Nephron (organoid): ENCODE data around the gene TBCD.

Experiments
- H3K27ac Mint-ChIP-seq, 3 experiments: 2 replicates each; pipeline ENCODE4 v1.8.0; 2020; ENCODE audit warnings: mixed read lengths in 3 of 3, mild to moderate bottlenecking in 2 of 3, moderate library complexity in 1 of 3
- H3K27me3 Mint-ChIP-seq: 2 replicates; pipeline ENCODE4 v1.8.0; 2021; ENCODE audit warnings: low read depth, mild to moderate bottlenecking, moderate library complexity, mixed read lengths
- H3K36me3 Mint-ChIP-seq: 2 replicates; pipeline ENCODE4 v1.8.0; 2020; ENCODE audit warnings: low read depth, mixed read lengths
- H3K4me1 Mint-ChIP-seq: 2 replicates; pipeline ENCODE4 v1.8.0; 2020; ENCODE audit warnings: mixed read lengths
- H3K4me3 Mint-ChIP-seq, 3 experiments: 2 replicates each; pipeline ENCODE4 v1.8.0; 2020; ENCODE audit warnings: mild to moderate bottlenecking in 3 of 3, mixed read lengths in 3 of 3, moderate library complexity in 2 of 3
- H3K9me3 Mint-ChIP-seq: 2 replicates; pipeline ENCODE4 v1.8.0; 2020; ENCODE audit warnings: mixed read lengths
- CTCF ChIP-seq, 3 experiments: fragments of 200-600 bp; sonication (generic); IDR thresholded peaks; one replicate each; pipeline ENCODE4 v1.5.0; 2021; ENCODE audit warnings: antibody characterized with exemption in 3 of 3; ENCODE audit not compliant: unreplicated experiment in 3 of 3

The TBCD gene

GRCh38 chr17:82814834-82815233 lies 63.0 kb downstream of the TBCD start:
- Mint-ChIP-seq H3K36me3 (peaks cover 65% of the 10 kb centered on the region), H3K4me1 (peaks cover 2% of the 10 kb centered on the region), H3K9me3 (peaks cover 9% of the 10 kb centered on the region), H3K4me3 (no peak overlapping the region), H3K27me3 (no peaks in the 10 kb centered on the region), H3K27ac (no peak overlapping the region)
- TF ChIP-seq CTCF (IDR thresholded peaks at IDR 0.05; ENCODE audit: unreplicated experiment in 3 of 3), result no peak

- H3K4me3 Mint-ChIP-seq, result no peak overlapping the region
- H3K4me1 Mint-ChIP-seq, result no peaks in the 10 kb centered on the region
- peaks cover 12% of the 10 kb centered on the region for H3K9me3 Mint-ChIP-seq
- no peak overlapping the region for H3K27ac Mint-ChIP-seq
- no peak for TF ChIP-seq CTCF (IDR thresholded peaks at IDR 0.05; ENCODE audit: unreplicated experiment in 3 of 3)
- H3K36me3 Mint-ChIP-seq, result peaks cover 68% of the 10 kb centered on the region
- H3K27me3 Mint-ChIP-seq, result no peaks in the 10 kb centered on the region
Measured at GRCh38 chr17:82815354-82815753, 63.5 kb downstream of the TBCD start.

GRCh38 chr17:82815790-82816305 lies 64.0 kb downstream of the TBCD start:
- Mint-ChIP-seq H3K27ac (no peak overlapping the region), H3K36me3 (peaks cover 69% of the 10 kb centered on the region), H3K4me3 (no peak overlapping the region)

GRCh38 chr17:82816358-82816757 lies 64.5 kb downstream of the TBCD start:
- H3K27ac Mint-ChIP-seq, result no peak overlapping the region
- H3K36me3 Mint-ChIP-seq, result peaks cover 74% of the 10 kb centered on the region
- H3K9me3 Mint-ChIP-seq, result peaks cover 22% of the 10 kb centered on the region
- H3K4me3 Mint-ChIP-seq, result no peak overlapping the region
- no peaks in the 10 kb centered on the region for H3K4me1 Mint-ChIP-seq
- no peaks in the 10 kb centered on the region for H3K27me3 Mint-ChIP-seq
- no peak for TF ChIP-seq CTCF (IDR thresholded peaks at IDR 0.05; ENCODE audit: unreplicated experiment in 3 of 3)

More at GRCh38 chr17:82815790-82816305, 64.0 kb downstream of the TBCD start:
- TF ChIP-seq CTCF (IDR thresholded peaks at IDR 0.05; ENCODE audit: unreplicated experiment in 3 of 3), result no peak
- peaks cover 16% of the 10 kb centered on the region for H3K9me3 Mint-ChIP-seq
- no peaks in the 10 kb centered on the region for H3K27me3 Mint-ChIP-seq
- no peaks in the 10 kb centered on the region for H3K4me1 Mint-ChIP-seq

- Mint-ChIP-seq H3K27ac (no peak overlapping the region), H3K36me3 (peaks cover 87% of the 10 kb centered on the region), H3K4me1 (no peaks in the 10 kb centered on the region), H3K4me3 (no peak overlapping the region), H3K9me3 (peaks cover 34% of the 10 kb centered on the region), H3K27me3 (peaks cover 6% of the 10 kb centered on the region)
- no peak for TF ChIP-seq CTCF (IDR thresholded peaks at IDR 0.05; ENCODE audit: unreplicated experiment in 3 of 3)
Measured at GRCh38 chr17:82817947-82818346, 66.1 kb downstream of the TBCD start.
